Stimulated activated memory B cell treated with anti-CD40 and anti-IgM and Interleukin-4, amounts not matched to agents 10 μg/mL and 1 μg/mL and 100 μg/mL, for 72 hours (primary cell): Measurements from ENCODE around the gene NDUFAF3.

Experiments
- ATAC-seq: fragments of 150-1000 bp; cut with Tn5 transposase; 2 replicates; pipeline ENCODE4 v1.10.0; 2021
- H3K27ac Mint-ChIP-seq: one replicate; pipeline ENCODE4 v1.8.0; 2022; ENCODE audit warnings: mild to moderate bottlenecking, mixed read lengths
- H3K27me3 Mint-ChIP-seq: one replicate; pipeline ENCODE4 v1.8.0; 2022; ENCODE audit warnings: mixed read lengths
- H3K36me3 Mint-ChIP-seq: one replicate; pipeline ENCODE4 v1.8.0; 2022; ENCODE audit warnings: mixed read lengths
- H3K4me1 Mint-ChIP-seq: one replicate; pipeline ENCODE4 v1.8.0; 2022; ENCODE audit warnings: mixed read lengths
- H3K4me3 Mint-ChIP-seq: one replicate; pipeline ENCODE4 v1.8.0; 2022; ENCODE audit warnings: mild to moderate bottlenecking, moderate library complexity, mixed read lengths
- H3K9me3 Mint-ChIP-seq: one replicate; pipeline ENCODE4 v1.8.0; 2022; ENCODE audit warnings: mixed read lengths

The NDUFAF3 gene

GRCh38 chr3:49009396-49009795, 12.5 kb upstream of the NDUFAF3 start:
- Mint-ChIP-seq H3K36me3 (peaks cover 38% of the 10 kb centered on the region), H3K9me3 (no peaks in the 10 kb centered on the region), H3K27ac (no peak overlapping the region), H3K4me1 (peaks cover 62% of the 10 kb centered on the region), H3K4me3 (peak overlapping the region; percentile 21), H3K27me3 (no peaks in the 10 kb centered on the region)
- ATAC-seq, result no peak

GRCh38 chr3:49012441-49013017, 9.4 kb upstream of the NDUFAF3 start:
- H3K9me3 Mint-ChIP-seq, result no peaks in the 10 kb centered on the region
- H3K4me3 Mint-ChIP-seq, result no peak overlapping the region
- H3K27ac Mint-ChIP-seq, result no peak overlapping the region
- no peak for ATAC-seq
- peaks cover 68% of the 10 kb centered on the region for H3K4me1 Mint-ChIP-seq
- H3K36me3 Mint-ChIP-seq, result peaks cover 53% of the 10 kb centered on the region
- no peaks in the 10 kb centered on the region for H3K27me3 Mint-ChIP-seq

GRCh38 chr3:49013113-49013737, 8.7 kb upstream of the NDUFAF3 start:
- Mint-ChIP-seq H3K4me3 (no peak overlapping the region), H3K36me3 (peaks cover 49% of the 10 kb centered on the region), H3K27me3 (no peaks in the 10 kb centered on the region), H3K27ac (no peak overlapping the region), H3K9me3 (no peaks in the 10 kb centered on the region), H3K4me1 (peaks cover 65% of the 10 kb centered on the region)
- no peak for ATAC-seq

GRCh38 chr3:49013738-49014660, 7.9 kb upstream of the NDUFAF3 start:
- Mint-ChIP-seq H3K9me3 (no peaks in the 10 kb centered on the region), H3K27me3 (no peaks in the 10 kb centered on the region), H3K27ac (no peak overlapping the region), H3K4me3 (no peak overlapping the region), H3K36me3 (peaks cover 41% of the 10 kb centered on the region), H3K4me1 (peaks cover 62% of the 10 kb centered on the region)
- peak; percentile 61 for ATAC-seq

- no peak overlapping the region for H3K4me3 Mint-ChIP-seq
- H3K9me3 Mint-ChIP-seq, result no peaks in the 10 kb centered on the region
- ATAC-seq, result no peak
- H3K4me1 Mint-ChIP-seq, result peaks cover 62% of the 10 kb centered on the region
- H3K27me3 Mint-ChIP-seq, result no peaks in the 10 kb centered on the region
- peak overlapping the region; percentile 40 for H3K27ac Mint-ChIP-seq
- peaks cover 36% of the 10 kb centered on the region for H3K36me3 Mint-ChIP-seq
Measured at GRCh38 chr3:49015072-49015471, 6.8 kb upstream of the NDUFAF3 start.

- Mint-ChIP-seq H3K36me3 (peaks cover 36% of the 10 kb centered on the region), H3K27ac (no peak overlapping the region), H3K9me3 (no peaks in the 10 kb centered on the region), H3K4me3 (no peak overlapping the region), H3K4me1 (peaks cover 65% of the 10 kb centered on the region), H3K27me3 (no peaks in the 10 kb centered on the region)
- ATAC-seq, result no peak
Measured at GRCh38 chr3:49015765-49016164, 6.2 kb upstream of the NDUFAF3 start.

GRCh38 chr3:49016414-49017228, 5.3 kb upstream of the NDUFAF3 start:
- H3K4me1 Mint-ChIP-seq, result peaks cover 62% of the 10 kb centered on the region
- H3K9me3 Mint-ChIP-seq, result no peaks in the 10 kb centered on the region
- ATAC-seq, result no peak
- H3K27me3 Mint-ChIP-seq, result no peaks in the 10 kb centered on the region
- H3K4me3 Mint-ChIP-seq, result peak overlapping the region; percentile 93
- H3K27ac Mint-ChIP-seq, result peak overlapping the region; percentile 96
- H3K36me3 Mint-ChIP-seq, result peaks cover 32% of the 10 kb centered on the region

- Mint-ChIP-seq H3K36me3 (peaks cover 28% of the 10 kb centered on the region), H3K9me3 (no peaks in the 10 kb centered on the region), H3K27me3 (no peaks in the 10 kb centered on the region), H3K4me3 (peak overlapping the region; percentile 93), H3K4me1 (peaks cover 57% of the 10 kb centered on the region), H3K27ac (peak overlapping the region; percentile 96)
- no peak for ATAC-seq
Measured at GRCh38 chr3:49017229-49017970, 4.5 kb upstream of the NDUFAF3 start.

GRCh38 chr3:49017971-49018706, 3.8 kb upstream of the NDUFAF3 start, which contains the start of gene DALRD3:
Gene DALRD3 (minus strand): TSS chr3:49018580. CDS start chr3:49018564, 16 bp downstream.
- H3K9me3 Mint-ChIP-seq, result no peaks in the 10 kb centered on the region
- H3K4me1 Mint-ChIP-seq, result peaks cover 63% of the 10 kb centered on the region
- peak; percentile 14 for ATAC-seq
- no peaks in the 10 kb centered on the region for H3K27me3 Mint-ChIP-seq
- H3K36me3 Mint-ChIP-seq, result peaks cover 34% of the 10 kb centered on the region
- peak within 1 kb of the TSS; percentile 93 for H3K4me3 Mint-ChIP-seq
- H3K27ac Mint-ChIP-seq, result peak within 1 kb of the TSS; percentile 96

GRCh38 chr3:49018707-49019006, 3.3 kb upstream of the NDUFAF3 start:
- Mint-ChIP-seq H3K27ac (peak overlapping the region; percentile 96), H3K9me3 (no peaks in the 10 kb centered on the region), H3K36me3 (peaks cover 34% of the 10 kb centered on the region), H3K27me3 (no peaks in the 10 kb centered on the region), H3K4me3 (peak overlapping the region; percentile 93), H3K4me1 (peaks cover 63% of the 10 kb centered on the region)
- ATAC-seq, result no peak

- peaks cover 38% of the 10 kb centered on the region for H3K36me3 Mint-ChIP-seq
- peak overlapping the region; percentile 88 for H3K4me3 Mint-ChIP-seq
- H3K27me3 Mint-ChIP-seq, result no peaks in the 10 kb centered on the region
- H3K4me1 Mint-ChIP-seq, result peaks cover 63% of the 10 kb centered on the region
- no peaks in the 10 kb centered on the region for H3K9me3 Mint-ChIP-seq
- no peak for ATAC-seq
- peak overlapping the region; percentile 96 for H3K27ac Mint-ChIP-seq
Measured at GRCh38 chr3:49019941-49020329, 2.0 kb upstream of the NDUFAF3 start.

GRCh38 chr3:49020330-49021212, 1.4 kb upstream of the NDUFAF3 start:
- ATAC-seq, result peak; percentile 1
- H3K27ac Mint-ChIP-seq, result peak overlapping the region; percentile 96
- H3K36me3 Mint-ChIP-seq, result peaks cover 38% of the 10 kb centered on the region
- H3K4me3 Mint-ChIP-seq, result peak overlapping the region; percentile 88
- H3K4me1 Mint-ChIP-seq, result peaks cover 66% of the 10 kb centered on the region
- no peaks in the 10 kb centered on the region for H3K9me3 Mint-ChIP-seq
- no peaks in the 10 kb centered on the region for H3K27me3 Mint-ChIP-seq

- H3K36me3 Mint-ChIP-seq, result peaks cover 42% of the 10 kb centered on the region
- H3K27me3 Mint-ChIP-seq, result no peaks in the 10 kb centered on the region
- H3K27ac Mint-ChIP-seq, result peak overlapping the region; percentile 96
- H3K4me3 Mint-ChIP-seq, result peak overlapping the region; percentile 88
- peak; percentile 78 for ATAC-seq
- peaks cover 73% of the 10 kb centered on the region for H3K4me1 Mint-ChIP-seq
- H3K9me3 Mint-ChIP-seq, result no peaks in the 10 kb centered on the region
Measured at GRCh38 chr3:49021213-49021812, 608 bp upstream of the NDUFAF3 start.
